ENCODE data around the gene AGBL4. TPM values are rescaled to one million over a fixed set of nuclear protein-coding genes. Genes with fewer than 3 reads are reported as not detected.
"Not testable (repeated sequence)": the region's sequence is repeated elsewhere in the genome, so short reads cannot be mapped to it uniquely, and the experiment has no call there.

The AGBL4 gene
- total RNA-seq, 6 experiments from 2014 or later: not detected

DNA sequence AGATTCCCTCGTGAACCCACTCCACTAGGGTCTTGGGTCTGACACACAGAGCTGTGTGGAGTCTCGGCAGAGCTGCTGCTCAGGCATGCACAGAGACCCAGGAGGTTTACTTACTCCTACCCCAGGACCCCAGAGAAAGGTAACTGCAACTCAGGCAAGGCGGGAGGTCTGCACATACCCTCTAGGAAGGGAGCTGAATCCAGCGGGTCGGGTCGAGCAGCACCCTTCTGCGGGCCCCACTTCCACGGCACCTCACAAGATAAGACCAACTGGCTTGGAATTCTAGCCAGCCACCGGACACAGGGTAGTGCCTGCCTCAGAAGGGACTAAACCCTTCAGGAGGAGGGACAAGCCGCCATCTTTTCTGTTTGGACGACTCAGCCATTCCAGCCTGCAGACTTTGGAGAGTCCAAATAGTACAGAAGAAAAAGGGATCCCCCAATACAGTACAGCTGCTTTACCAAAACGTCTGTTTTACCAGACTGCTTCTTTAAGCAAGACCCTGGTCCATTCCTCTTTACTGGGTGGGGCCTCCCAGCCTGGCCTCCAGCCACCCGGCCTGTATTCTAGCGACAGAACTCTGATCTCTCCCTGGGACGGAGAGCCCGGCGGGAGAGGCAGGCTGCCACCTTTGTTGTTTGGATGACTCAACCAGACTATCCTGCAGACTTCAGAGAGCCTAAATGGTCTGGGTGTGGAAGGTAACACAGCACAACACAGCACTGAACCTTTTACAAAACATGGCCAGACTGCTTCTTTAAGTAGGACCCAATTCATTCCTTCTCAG lies 692.5 kb downstream of the AGBL4 start:
- DNase-seq: no peak
- Mint-ChIP-seq H3K4me3 (no peak overlapping the region), H3K27me3 (ENCODE audit: insufficient read depth) (peaks cover 2% of the 10 kb centered on the region; the same call in 1 of the 2 replicates), H3K27ac (no peak overlapping the region), H3K4me1 (ENCODE audit: low read depth) (no peaks in the 10 kb centered on the region), H3K9me3 (peaks cover 25% of the 10 kb centered on the region), H3K36me3 (ENCODE audit: low read depth) (no peaks in the 10 kb centered on the region)
- TF ChIP-seq, protein P1, sequence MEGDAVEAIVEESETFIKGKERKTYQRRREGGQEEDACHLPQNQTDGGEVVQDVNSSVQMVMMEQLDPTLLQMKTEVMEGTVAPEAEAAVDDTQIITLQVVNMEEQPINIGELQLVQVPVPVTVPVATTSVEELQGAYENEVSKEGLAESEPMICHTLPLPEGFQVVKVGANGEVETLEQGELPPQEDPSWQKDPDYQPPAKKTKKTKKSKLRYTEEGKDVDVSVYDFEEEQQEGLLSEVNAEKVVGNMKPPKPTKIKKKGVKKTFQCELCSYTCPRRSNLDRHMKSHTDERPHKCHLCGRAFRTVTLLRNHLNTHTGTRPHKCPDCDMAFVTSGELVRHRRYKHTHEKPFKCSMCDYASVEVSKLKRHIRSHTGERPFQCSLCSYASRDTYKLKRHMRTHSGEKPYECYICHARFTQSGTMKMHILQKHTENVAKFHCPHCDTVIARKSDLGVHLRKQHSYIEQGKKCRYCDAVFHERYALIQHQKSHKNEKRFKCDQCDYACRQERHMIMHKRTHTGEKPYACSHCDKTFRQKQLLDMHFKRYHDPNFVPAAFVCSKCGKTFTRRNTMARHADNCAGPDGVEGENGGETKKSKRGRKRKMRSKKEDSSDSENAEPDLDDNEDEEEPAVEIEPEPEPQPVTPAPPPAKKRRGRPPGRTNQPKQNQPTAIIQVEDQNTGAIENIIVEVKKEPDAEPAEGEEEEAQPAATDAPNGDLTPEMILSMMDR (IDR thresholded peaks at IDR 0.05): no peak

DNA sequence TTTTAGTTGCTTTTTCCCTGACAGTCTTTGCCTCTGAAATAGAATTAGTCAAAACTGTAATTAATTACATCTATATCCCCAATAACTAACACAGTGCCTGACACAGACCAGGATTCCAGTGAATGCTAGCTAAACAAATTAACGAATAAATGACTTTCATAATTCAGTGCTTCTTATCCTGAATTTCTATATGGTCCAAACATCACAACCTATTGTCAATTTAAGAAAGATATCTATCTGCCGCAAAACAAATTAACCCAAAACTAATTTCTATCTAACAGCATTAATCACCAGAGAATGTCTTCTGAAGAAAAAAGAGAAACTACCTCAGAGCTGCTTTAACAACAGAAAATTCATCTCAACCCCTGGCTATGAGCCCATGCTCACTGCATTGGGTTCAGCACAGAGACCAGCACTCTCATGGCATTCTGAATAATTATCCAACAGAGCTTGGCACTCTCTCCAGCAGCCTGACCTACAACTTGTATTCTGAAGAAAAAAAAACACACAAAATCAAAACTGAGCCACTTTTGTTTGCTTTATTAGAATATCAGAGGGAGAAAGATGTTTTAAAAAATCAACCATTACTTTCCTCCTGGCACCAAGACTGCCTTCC lies 699.7 kb downstream of the AGBL4 start:
- no peak overlapping the region for H3K27ac Mint-ChIP-seq
- no peaks in the 10 kb centered on the region for H3K4me1 Mint-ChIP-seq (ENCODE audit: low read depth)
- peaks cover 34% of the 10 kb centered on the region for H3K9me3 Mint-ChIP-seq
- peaks cover 1% of the 10 kb centered on the region; the same call in 1 of the 2 replicates for H3K27me3 Mint-ChIP-seq (ENCODE audit: insufficient read depth)
- TF ChIP-seq, protein P1 (IDR thresholded peaks at IDR 0.05): no peak
- no peak overlapping the region for H3K4me3 Mint-ChIP-seq
- DNase-seq: no peak
- no peaks in the 10 kb centered on the region for H3K36me3 Mint-ChIP-seq (ENCODE audit: low read depth)

DNA sequence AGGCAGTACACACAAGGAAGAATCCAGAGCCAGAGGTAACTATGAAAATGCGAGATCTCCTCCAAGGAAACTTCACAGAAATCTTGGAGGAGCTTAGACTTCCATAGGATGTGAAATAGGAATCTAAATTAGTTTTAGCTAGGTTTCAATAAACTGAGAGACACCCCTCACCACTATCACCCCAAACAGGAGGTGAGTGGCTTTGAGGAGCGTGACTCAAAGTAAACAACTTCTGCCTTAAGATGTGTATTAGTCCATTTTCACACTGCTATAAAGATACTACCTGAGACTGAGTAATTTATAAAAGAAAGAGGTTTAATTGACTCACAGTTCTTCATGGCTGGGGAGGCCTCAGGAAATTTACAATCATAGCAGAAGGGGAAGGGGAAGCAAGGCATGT lies 703.3 kb downstream of the AGBL4 start:
- not testable (repeated sequence) for H3K36me3 Mint-ChIP-seq (ENCODE audit: low read depth); H3K27me3 Mint-ChIP-seq (ENCODE audit: insufficient read depth); H3K27ac Mint-ChIP-seq; DNase-seq; H3K4me3 Mint-ChIP-seq; H3K4me1 Mint-ChIP-seq (ENCODE audit: low read depth)
- peaks cover 34% of the 10 kb centered on the region for H3K9me3 Mint-ChIP-seq

DNA sequence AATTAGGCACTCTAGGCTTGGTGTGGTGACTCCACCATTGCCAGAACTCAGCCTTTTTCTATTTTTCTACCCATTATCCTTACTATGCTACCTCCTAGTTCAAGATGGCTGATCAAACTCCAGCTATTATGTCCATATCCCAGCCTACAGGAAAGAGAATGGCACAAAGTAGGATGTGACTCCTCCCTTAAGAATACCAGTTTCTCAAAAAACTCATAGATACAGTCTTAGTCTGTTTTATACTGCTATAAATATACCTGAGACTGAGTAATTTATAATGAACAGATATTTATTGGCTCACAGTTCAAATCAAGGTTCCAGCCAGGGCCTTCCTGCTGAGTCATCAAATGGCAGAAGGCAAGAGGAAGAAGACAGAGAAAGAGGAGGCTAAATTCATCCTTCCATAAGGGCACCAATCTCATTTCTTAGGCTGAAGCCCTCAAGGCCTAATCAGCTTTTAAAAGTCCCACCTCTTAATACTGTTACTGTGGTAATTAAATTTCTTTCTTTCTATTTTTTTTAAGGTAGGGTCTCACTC lies 704.3 kb downstream of the AGBL4 start:
- DNase-seq: no peak
- Mint-ChIP-seq H3K36me3 (ENCODE audit: low read depth) (no peaks in the 10 kb centered on the region), H3K4me1 (ENCODE audit: low read depth) (no peaks in the 10 kb centered on the region), H3K9me3 (peaks cover 36% of the 10 kb centered on the region), H3K27ac (no peak overlapping the region), H3K4me3 (no peak overlapping the region), H3K27me3 (ENCODE audit: insufficient read depth) (peaks cover 1% of the 10 kb centered on the region; the same call in 1 of the 2 replicates)
- TF ChIP-seq, protein P1 (IDR thresholded peaks at IDR 0.05): no peak

DNA sequence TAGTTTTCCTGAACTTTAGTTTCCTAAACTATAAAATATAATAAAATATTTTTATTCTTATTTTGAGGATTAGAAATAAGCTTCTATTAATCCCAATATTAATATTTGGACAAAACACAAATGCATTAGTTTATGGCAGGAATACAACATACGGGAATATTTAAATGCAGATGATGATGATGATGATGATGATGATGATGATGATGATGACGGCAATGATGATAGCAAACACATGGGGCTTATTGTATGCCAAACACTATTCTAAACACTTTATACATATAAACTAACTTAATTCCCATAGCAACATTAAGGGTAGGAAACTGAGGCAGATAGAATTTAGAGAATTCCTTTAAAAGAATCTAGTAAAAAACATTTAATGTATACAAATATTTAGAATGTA lies 705.5 kb downstream of the AGBL4 start:
- H3K27ac Mint-ChIP-seq: no peak overlapping the region
- H3K4me3 Mint-ChIP-seq: no peak overlapping the region
- peaks cover 48% of the 10 kb centered on the region for H3K9me3 Mint-ChIP-seq
- no peak for DNase-seq
- H3K36me3 Mint-ChIP-seq (ENCODE audit: low read depth): no peaks in the 10 kb centered on the region
- no peaks in the 10 kb centered on the region for H3K4me1 Mint-ChIP-seq (ENCODE audit: low read depth)
- TF ChIP-seq, protein P1 (IDR thresholded peaks at IDR 0.05): no peak
- H3K27me3 Mint-ChIP-seq (ENCODE audit: insufficient read depth): peaks cover 1% of the 10 kb centered on the region; the same call in 1 of the 2 replicates

DNA sequence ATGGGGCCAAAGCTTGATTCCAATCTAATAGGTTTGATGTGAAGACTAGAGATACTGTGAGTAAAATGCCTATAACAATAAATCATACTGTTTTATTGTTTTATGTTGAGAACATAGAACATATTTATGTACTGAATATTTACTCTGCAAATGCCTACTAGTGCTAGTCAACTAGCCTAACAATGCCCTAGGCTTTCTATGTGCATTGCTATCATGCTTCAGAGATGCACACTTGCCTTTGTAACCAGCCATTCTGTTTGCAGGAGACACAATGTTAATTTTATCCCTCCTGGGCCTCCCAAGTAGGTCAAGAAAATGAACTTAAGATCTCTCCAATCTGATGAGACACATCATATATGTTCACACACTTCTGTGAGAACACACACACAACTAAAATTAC lies 716.3 kb downstream of the AGBL4 start:
- no peak for DNase-seq
- Mint-ChIP-seq H3K27me3 (ENCODE audit: insufficient read depth) (no peaks in the 10 kb centered on the region), H3K36me3 (ENCODE audit: low read depth) (peaks cover 7% of the 10 kb centered on the region; the same call in 1 of the 2 replicates), H3K9me3 (peaks cover 32% of the 10 kb centered on the region), H3K27ac (no peak overlapping the region), H3K4me1 (ENCODE audit: low read depth) (no peaks in the 10 kb centered on the region), H3K4me3 (no peak overlapping the region)
- TF ChIP-seq, protein P1 (IDR thresholded peaks at IDR 0.05): no peak
